ENCODE results near the gene SUCLG2.

The SUCLG2 gene

GRCh38 chr3:67642190-67642589 lies 12.2 kb downstream of the SUCLG2 start:
- no peak for TF ChIP-seq POLR2A (IDR thresholded peaks at IDR 0.05; ENCODE audit: low read depth, low read length)
- FAIRE-seq, result no peak
- no peak for DNase-seq (ENCODE audit: insufficient read length, low spot score)

- DNase-seq (ENCODE audit: insufficient read length, low spot score) (no peak), FAIRE-seq (no peak)
- TF ChIP-seq POLR2A (IDR thresholded peaks at IDR 0.05; ENCODE audit: low read depth, low read length), result no peak
Observed at GRCh38 chr3:67641451-67641850, 13.0 kb downstream of the SUCLG2 start.

DNA sequence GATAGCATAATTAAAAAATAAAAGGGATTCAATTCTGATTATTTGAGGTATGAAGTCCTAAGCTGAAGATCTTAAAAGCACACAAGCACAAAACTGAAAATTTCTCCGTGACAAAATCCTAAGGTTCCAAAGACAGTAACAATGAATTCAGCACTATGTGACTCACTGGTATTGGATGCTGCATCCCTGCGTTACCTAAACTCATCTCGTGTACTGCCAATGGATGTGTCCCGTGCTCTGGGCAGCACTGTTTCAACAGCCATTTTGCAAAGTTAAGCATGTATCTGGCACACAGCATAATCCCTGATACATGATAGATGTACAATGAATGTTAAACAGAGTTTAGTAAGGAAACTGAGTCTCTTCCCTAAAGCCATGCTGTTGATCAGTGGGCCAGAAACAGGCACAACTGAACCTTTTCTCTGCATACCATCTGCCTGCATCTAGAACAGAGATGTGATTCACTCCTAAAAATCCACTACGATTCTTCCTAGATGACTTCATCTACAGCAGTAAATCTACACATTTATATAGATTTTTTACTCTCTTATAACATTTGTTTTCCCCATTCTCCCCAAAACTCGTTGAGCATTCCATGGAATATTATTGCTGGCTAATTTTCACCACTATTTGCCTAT lies 14.3 kb downstream of the SUCLG2 start:
- no peak for TF ChIP-seq POLR2A (IDR thresholded peaks at IDR 0.05; ENCODE audit: low read depth, low read length)
- DNase-seq (ENCODE audit: insufficient read length, low spot score), result no peak
- FAIRE-seq, result peak; percentile 78

DNA sequence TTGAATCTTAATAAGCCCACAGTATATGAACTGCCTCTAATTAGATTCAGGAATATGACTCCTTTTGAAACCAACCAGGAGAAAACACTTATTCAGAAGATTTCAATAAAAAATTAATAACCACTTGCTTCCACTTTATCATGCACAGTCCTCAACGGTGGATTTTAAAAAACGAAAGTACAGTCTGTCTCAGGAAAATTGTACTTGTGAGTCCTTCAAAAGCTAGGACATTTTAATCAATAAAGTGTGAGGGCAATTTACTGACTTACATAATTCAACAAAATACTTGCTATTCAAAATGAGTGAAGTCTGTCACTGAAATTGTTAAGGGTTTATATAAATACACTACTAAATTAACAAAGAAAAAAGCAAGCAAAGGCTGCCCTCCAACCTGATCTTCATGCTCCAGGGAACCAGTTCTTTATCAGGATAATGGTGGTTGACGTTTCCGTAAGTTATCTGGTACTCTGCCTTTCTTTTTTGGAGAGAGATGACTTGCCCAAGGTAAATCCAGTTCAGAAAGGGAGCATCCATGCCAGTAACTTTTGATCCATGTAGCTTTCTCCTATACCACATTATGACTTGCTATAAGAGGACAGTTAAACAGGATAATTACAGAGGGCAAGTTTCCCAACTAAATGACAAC lies 17.0 kb downstream of the SUCLG2 start:
- FAIRE-seq (no peak), DNase-seq (ENCODE audit: insufficient read length, low spot score) (no peak)
- TF ChIP-seq POLR2A (IDR thresholded peaks at IDR 0.05; ENCODE audit: low read depth, low read length), result no peak

GRCh38 chr3:67635806-67636205 lies 18.6 kb downstream of the SUCLG2 start:
- TF ChIP-seq POLR2A (IDR thresholded peaks at IDR 0.05; ENCODE audit: low read depth, low read length), result no peak
- DNase-seq (ENCODE audit: insufficient read length, low spot score) (no peak), FAIRE-seq (peak; percentile 61)

DNA sequence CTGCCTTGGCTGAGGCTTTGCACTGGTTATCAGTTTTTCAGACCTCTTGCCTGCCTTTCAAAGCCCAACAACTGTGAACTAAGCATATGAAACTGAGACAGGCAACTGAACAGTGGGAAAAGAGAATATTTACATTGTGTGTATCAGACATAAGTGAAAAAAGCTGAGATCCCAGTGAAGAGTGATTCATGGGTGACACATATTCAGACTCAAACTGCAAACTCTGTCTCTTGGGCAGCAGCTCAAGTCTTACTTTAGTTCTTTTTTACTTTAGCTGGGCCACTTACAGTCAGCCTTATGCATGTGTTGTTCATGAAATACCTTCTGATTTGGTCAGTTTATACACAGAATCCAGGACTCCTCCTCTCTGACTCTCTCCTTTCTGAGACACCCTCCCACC lies 19.2 kb downstream of the SUCLG2 start:
- peak; percentile 14 for DNase-seq (ENCODE audit: insufficient read length, low spot score)

DNA sequence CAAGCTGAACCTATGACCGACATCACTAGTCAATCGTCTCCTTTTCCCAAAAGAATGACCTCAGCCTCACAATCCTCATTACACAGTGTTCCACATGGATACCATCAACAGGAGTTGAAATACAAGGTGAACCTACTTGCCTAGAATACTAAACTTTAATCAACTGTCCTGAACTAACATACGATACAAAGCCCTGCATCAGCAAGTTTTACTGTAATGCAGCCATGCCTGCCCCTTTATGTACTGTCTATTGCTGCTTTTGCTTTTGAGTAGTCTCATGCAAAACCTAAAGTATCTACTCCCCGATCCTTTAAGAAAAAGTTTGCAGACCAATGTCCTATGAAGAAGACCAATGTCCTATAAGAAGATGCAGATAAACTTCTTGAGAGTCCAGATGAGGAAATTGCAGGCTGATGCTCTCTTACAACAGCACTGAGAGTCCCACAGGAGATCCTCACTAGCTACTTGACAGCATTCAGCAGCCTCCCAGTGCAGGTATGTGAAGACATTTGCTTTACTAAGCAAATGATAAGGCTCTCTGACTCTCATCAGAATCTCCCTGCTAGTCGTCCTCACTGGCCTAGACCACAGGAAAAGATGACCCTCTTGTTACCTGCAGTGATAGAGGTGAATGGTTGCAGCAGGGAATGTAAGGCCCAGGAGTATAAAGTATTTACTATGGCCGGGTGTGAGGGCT lies 23.6 kb downstream of the SUCLG2 start:
- FAIRE-seq (no peak), DNase-seq (ENCODE audit: insufficient read length, low spot score) (no peak)

More for the DNA sequence above, 19.2 kb downstream of the SUCLG2 start:
- TF ChIP-seq POLR2A (IDR thresholded peaks at IDR 0.05; ENCODE audit: low read depth, low read length), result no peak
- FAIRE-seq, result peak; percentile 90

GRCh38 chr3:67624687-67625086 lies 29.7 kb downstream of the SUCLG2 start:
- no peak for DNase-seq (ENCODE audit: insufficient read length, low spot score)
- TF ChIP-seq POLR2A (IDR thresholded peaks at IDR 0.05; ENCODE audit: low read depth, low read length), result no peak
- no peak for FAIRE-seq

More for the DNA sequence above, 23.6 kb downstream of the SUCLG2 start:
- no peak for TF ChIP-seq POLR2A (IDR thresholded peaks at IDR 0.05; ENCODE audit: low read depth, low read length)

DNA sequence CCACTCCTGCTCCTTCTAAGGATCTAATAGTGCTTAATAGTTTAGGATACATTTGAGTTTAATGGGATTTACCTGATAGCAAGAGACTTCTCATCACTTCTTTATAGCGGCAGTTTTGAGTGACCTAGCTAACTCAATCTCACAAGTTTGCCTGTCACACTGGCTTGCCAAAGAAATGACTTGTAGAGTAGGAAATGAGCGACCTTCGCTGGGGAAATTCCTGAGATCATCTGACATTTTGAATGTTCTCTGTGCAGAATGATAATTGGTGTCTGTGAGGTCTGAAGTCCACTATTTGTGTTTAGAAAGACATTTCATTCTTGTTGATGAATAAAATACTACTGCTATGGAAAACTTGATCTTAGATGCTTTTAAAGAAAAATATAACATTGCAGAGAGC lies 30.3 kb downstream of the SUCLG2 start:
- TF ChIP-seq POLR2A (IDR thresholded peaks at IDR 0.05; ENCODE audit: low read depth, low read length), result no peak
- peak; percentile 6 for FAIRE-seq

GRCh38 chr3:67622652-67623051 lies 31.8 kb downstream of the SUCLG2 start:
- no peak for TF ChIP-seq POLR2A (IDR thresholded peaks at IDR 0.05; ENCODE audit: low read depth, low read length)
- no peak for FAIRE-seq
- DNase-seq (ENCODE audit: insufficient read length, low spot score), result no peak

More for the DNA sequence above, 30.3 kb downstream of the SUCLG2 start:
- no peak for DNase-seq (ENCODE audit: insufficient read length, low spot score)

GRCh38 chr3:67620869-67621268 lies 33.5 kb downstream of the SUCLG2 start:
- no peak for DNase-seq (ENCODE audit: insufficient read length, low spot score)
- no peak for TF ChIP-seq POLR2A (IDR thresholded peaks at IDR 0.05; ENCODE audit: low read depth, low read length)
- FAIRE-seq, result no peak

- FAIRE-seq, result no peak
- TF ChIP-seq POLR2A (IDR thresholded peaks at IDR 0.05; ENCODE audit: low read depth, low read length), result no peak
- no peak for DNase-seq (ENCODE audit: insufficient read length, low spot score)
Observed at GRCh38 chr3:67619991-67620390, 34.4 kb downstream of the SUCLG2 start.

GRCh38 chr3:67617518-67617917 lies 36.9 kb downstream of the SUCLG2 start:
- DNase-seq (ENCODE audit: insufficient read length, low spot score), result no peak
- no peak for FAIRE-seq
- TF ChIP-seq POLR2A (IDR thresholded peaks at IDR 0.05; ENCODE audit: low read depth, low read length), result no peak

DNA sequence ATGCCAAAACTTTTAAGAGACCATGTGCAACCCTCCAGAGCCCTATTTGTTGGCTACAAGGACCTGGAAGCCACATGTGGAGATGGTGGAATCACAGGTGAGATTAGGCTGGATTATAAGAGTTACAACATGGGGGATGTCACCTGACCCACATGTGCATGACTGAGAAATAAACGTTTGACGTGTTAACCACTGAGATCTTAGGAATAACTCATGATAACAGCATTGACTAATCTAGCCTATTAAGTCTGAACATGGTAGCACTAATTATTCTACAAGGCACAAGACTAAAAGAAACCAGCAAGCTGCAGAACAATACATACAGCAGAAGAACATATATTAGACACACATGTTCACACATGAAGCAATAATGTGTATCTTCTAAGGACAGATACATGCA lies 38.4 kb downstream of the SUCLG2 start:
- FAIRE-seq, result no peak
- DNase-seq (ENCODE audit: insufficient read length, low spot score), result no peak
- no peak for TF ChIP-seq POLR2A (IDR thresholded peaks at IDR 0.05; ENCODE audit: low read depth, low read length)

- TF ChIP-seq POLR2A (IDR thresholded peaks at IDR 0.05; ENCODE audit: low read depth, low read length), result no peak
- DNase-seq (ENCODE audit: insufficient read length, low spot score), result no peak
- FAIRE-seq, result no peak
Observed at GRCh38 chr3:67614195-67614594, 40.2 kb downstream of the SUCLG2 start.

Data from H54 (cell line).